ENCODE results near the gene WDR38. TPM values are rescaled to one million over a fixed set of nuclear protein-coding genes. Genes with fewer than 3 reads are reported as not detected.
A peak's percentile ranks its signal among the peaks of the same experiment; 100 is the strongest.

The WDR38 gene
- total and polyA plus RNA-seq, 9 of the 15 experiments (the other 6 are each of a cell fraction or from before 2014, with no cell fraction given), result not detected

- TF ChIP-seq, protein P1, sequence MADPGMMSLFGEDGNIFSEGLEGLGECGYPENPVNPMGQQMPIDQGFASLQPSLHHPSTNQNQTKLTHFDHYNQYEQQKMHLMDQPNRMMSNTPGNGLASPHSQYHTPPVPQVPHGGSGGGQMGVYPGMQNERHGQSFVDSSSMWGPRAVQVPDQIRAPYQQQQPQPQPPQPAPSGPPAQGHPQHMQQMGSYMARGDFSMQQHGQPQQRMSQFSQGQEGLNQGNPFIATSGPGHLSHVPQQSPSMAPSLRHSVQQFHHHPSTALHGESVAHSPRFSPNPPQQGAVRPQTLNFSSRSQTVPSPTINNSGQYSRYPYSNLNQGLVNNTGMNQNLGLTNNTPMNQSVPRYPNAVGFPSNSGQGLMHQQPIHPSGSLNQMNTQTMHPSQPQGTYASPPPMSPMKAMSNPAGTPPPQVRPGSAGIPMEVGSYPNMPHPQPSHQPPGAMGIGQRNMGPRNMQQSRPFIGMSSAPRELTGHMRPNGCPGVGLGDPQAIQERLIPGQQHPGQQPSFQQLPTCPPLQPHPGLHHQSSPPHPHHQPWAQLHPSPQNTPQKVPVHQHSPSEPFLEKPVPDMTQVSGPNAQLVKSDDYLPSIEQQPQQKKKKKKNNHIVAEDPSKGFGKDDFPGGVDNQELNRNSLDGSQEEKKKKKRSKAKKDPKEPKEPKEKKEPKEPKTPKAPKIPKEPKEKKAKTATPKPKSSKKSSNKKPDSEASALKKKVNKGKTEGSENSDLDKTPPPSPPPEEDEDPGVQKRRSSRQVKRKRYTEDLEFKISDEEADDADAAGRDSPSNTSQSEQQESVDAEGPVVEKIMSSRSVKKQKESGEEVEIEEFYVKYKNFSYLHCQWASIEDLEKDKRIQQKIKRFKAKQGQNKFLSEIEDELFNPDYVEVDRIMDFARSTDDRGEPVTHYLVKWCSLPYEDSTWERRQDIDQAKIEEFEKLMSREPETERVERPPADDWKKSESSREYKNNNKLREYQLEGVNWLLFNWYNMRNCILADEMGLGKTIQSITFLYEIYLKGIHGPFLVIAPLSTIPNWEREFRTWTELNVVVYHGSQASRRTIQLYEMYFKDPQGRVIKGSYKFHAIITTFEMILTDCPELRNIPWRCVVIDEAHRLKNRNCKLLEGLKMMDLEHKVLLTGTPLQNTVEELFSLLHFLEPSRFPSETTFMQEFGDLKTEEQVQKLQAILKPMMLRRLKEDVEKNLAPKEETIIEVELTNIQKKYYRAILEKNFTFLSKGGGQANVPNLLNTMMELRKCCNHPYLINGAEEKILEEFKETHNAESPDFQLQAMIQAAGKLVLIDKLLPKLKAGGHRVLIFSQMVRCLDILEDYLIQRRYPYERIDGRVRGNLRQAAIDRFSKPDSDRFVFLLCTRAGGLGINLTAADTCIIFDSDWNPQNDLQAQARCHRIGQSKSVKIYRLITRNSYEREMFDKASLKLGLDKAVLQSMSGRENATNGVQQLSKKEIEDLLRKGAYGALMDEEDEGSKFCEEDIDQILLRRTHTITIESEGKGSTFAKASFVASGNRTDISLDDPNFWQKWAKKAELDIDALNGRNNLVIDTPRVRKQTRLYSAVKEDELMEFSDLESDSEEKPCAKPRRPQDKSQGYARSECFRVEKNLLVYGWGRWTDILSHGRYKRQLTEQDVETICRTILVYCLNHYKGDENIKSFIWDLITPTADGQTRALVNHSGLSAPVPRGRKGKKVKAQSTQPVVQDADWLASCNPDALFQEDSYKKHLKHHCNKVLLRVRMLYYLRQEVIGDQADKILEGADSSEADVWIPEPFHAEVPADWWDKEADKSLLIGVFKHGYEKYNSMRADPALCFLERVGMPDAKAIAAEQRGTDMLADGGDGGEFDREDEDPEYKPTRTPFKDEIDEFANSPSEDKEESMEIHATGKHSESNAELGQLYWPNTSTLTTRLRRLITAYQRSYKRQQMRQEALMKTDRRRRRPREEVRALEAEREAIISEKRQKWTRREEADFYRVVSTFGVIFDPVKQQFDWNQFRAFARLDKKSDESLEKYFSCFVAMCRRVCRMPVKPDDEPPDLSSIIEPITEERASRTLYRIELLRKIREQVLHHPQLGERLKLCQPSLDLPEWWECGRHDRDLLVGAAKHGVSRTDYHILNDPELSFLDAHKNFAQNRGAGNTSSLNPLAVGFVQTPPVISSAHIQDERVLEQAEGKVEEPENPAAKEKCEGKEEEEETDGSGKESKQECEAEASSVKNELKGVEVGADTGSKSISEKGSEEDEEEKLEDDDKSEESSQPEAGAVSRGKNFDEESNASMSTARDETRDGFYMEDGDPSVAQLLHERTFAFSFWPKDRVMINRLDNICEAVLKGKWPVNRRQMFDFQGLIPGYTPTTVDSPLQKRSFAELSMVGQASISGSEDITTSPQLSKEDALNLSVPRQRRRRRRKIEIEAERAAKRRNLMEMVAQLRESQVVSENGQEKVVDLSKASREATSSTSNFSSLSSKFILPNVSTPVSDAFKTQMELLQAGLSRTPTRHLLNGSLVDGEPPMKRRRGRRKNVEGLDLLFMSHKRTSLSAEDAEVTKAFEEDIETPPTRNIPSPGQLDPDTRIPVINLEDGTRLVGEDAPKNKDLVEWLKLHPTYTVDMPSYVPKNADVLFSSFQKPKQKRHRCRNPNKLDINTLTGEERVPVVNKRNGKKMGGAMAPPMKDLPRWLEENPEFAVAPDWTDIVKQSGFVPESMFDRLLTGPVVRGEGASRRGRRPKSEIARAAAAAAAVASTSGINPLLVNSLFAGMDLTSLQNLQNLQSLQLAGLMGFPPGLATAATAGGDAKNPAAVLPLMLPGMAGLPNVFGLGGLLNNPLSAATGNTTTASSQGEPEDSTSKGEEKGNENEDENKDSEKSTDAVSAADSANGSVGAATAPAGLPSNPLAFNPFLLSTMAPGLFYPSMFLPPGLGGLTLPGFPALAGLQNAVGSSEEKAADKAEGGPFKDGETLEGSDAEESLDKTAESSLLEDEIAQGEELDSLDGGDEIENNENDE (IDR thresholded peaks at IDR 0.05; ENCODE audit: low read depth, low read length), result no peak
- TF ChIP-seq, protein P2, sequence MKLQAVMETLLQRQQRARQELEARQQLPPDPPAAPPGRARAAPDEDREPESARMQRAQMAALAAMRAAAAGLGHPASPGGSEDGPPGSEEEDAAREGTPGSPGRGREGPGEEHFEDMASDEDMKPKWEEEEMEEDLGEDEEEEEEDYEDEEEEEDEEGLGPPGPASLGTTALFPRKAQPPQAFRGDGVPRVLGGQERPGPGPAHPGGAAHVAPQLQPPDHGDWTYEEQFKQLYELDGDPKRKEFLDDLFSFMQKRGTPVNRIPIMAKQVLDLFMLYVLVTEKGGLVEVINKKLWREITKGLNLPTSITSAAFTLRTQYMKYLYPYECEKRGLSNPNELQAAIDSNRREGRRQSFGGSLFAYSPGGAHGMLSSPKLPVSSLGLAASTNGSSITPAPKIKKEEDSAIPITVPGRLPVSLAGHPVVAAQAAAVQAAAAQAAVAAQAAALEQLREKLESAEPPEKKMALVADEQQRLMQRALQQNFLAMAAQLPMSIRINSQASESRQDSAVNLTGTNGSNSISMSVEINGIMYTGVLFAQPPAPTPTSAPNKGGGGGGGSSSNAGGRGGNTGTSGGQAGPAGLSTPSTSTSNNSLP (IDR thresholded peaks at IDR 0.05; ENCODE audit: borderline replicate concordance, low read depth, low read length), result no peak
- TF ChIP-seq ZNF511 (CRISPR knock-in tag; IDR thresholded peaks at IDR 0.05) (0 out of 2 replicates have a peak, but pooled peaks have one; percentile 47), ZNF224 (CRISPR knock-in tag; IDR thresholded peaks at IDR 0.05) (no peak), PHB (CRISPR knock-in tag; IDR thresholded peaks at IDR 0.05) (no peak), ATF1 (CRISPR knock-in tag; IDR thresholded peaks at IDR 0.05) (no peak), ATF1 (tag; IDR thresholded peaks at IDR 0.05) (peak; percentile 39), MAFG (tag; conservative IDR thresholded peaks at IDR 0.05) (peak; percentile 98), SOX6 (IDR thresholded peaks at IDR 0.05) (peak; percentile 56; the same call in 1 of the 2 replicates), SFPQ (IDR thresholded peaks at IDR 0.05; ENCODE audit: low read depth, low read length) (no peak), RBBP5 (IDR thresholded peaks at IDR 0.05; ENCODE audit: borderline replicate concordance, insufficient read depth, low read length, poor library complexity, severe bottlenecking) (no peak)
- TF ChIP-seq, protein P3, sequence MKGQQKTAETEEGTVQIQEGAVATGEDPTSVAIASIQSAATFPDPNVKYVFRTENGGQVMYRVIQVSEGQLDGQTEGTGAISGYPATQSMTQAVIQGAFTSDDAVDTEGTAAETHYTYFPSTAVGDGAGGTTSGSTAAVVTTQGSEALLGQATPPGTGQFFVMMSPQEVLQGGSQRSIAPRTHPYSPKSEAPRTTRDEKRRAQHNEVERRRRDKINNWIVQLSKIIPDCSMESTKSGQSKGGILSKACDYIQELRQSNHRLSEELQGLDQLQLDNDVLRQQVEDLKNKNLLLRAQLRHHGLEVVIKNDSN (CRISPR knock-in tag; IDR thresholded peaks at IDR 0.05), result no peak
These were observed 46.6 kb downstream of the WDR38 start (continued) for GRCh38 chr9:124899845-124900244.

Measured in K562 (cell line).